ENCODE measurements around the gene STK17A.

DNA sequence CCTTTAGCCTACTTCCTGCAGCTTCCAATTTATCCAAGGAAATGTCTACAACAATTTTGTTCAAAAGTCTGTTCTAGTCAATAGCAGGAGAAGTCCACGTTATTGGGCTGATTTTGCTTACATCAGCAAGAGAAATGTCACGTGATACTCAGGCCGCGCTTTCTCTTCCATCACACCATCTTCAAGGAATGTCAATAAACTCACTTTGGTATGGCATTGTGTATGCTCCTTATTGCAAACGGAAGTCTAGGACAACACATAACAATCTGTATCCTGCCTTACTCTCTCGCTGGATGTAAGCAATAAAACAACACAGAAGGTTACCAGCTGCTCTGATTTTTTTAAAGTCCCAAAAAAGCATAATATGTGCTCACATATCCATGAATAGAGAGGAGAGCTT is 17.1 kb upstream of the STK17A start:
- TF ChIP-seq CTCF (IDR thresholded peaks at IDR 0.05) (no peak), POLR2AphosphoS5 (IDR thresholded peaks at IDR 0.05; ENCODE audit: low read depth, low read length) (no peak), REST (IDR thresholded peaks at IDR 0.05; ENCODE audit: insufficient read depth in 1 of 2, low read depth in 2 of 2, low read length in 1 of 2) (no peak), TCF7L2 (IDR thresholded peaks at IDR 0.05; ENCODE audit: low read depth, low read length) (no peak), SIN3A (IDR thresholded peaks at IDR 0.05; ENCODE audit: borderline replicate concordance, insufficient read depth, low read depth, low read length) (no peak)
